Measurements from ENCODE around the gene MDFI. TPM values are rescaled to one million over a fixed set of nuclear protein-coding genes. Genes with fewer than 3 reads are reported as not detected.
A peak's percentile ranks its signal among the peaks of the same experiment; 100 is the strongest.

Gene MDFI
- total and polyA plus RNA-seq, 9 of the 15 experiments (the other 6 are each of a cell fraction or from before 2014, with no cell fraction given) = not detected

GRCh38 chr6:41676431-41676830 lies 38.2 kb downstream of the MDFI start:
- TF ChIP-seq ZNF584 (CRISPR knock-in tag; IDR thresholded peaks at IDR 0.05; ENCODE audit: low read depth) = no peak
- no peak for TF ChIP-seq TOE1 (IDR thresholded peaks at IDR 0.05; ENCODE audit: borderline replicate concordance)
- no peak for TF ChIP-seq TOE1 (CRISPR knock-in tag; IDR thresholded peaks at IDR 0.05; ENCODE audit: borderline replicate concordance, low read depth)
- no peak for TF ChIP-seq HNRNPH1 (optimal IDR thresholded peaks at IDR 0.05; ENCODE audit: low read depth, low read length)
- TF ChIP-seq, protein P1, sequence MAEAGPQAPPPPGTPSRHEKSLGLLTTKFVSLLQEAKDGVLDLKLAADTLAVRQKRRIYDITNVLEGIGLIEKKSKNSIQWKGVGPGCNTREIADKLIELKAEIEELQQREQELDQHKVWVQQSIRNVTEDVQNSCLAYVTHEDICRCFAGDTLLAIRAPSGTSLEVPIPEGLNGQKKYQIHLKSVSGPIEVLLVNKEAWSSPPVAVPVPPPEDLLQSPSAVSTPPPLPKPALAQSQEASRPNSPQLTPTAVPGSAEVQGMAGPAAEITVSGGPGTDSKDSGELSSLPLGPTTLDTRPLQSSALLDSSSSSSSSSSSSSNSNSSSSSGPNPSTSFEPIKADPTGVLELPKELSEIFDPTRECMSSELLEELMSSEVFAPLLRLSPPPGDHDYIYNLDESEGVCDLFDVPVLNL (CRISPR knock-in tag; IDR thresholded peaks at IDR 0.05; ENCODE audit: low read depth) = no peak
- no peak for TF ChIP-seq FOXK1 (CRISPR knock-in tag; IDR thresholded peaks at IDR 0.05; ENCODE audit: borderline replicate concordance)
- no peak for TF ChIP-seq ZNF830 (CRISPR knock-in tag; IDR thresholded peaks at IDR 0.05)
- TF ChIP-seq PRPF4 (IDR thresholded peaks at IDR 0.05; ENCODE audit: insufficient read depth, low read depth, low read length, poor library complexity, severe bottlenecking) = no peak
- no peak for TF ChIP-seq MCM7 (IDR thresholded peaks at IDR 0.05)
- TF ChIP-seq SRSF9 (IDR thresholded peaks at IDR 0.05; ENCODE audit: borderline replicate concordance, low read depth, low read length) = no peak
- no peak for TF ChIP-seq ZNF311 (CRISPR knock-in tag; IDR thresholded peaks at IDR 0.05)
- TF ChIP-seq ZNF23 (CRISPR knock-in tag; IDR thresholded peaks at IDR 0.05) = no peak
- Histone ChIP-seq H3K27me3 (ENCODE audit: control insufficient read depth in 2 of 2, insufficient read depth in 2 of 2, low read length in 2 of 2) (peaks cover 34 to 76% of the 10 kb centered on the region in 2 experiments), H3K9me1 (ENCODE audit: control insufficient read depth, insufficient read depth, low read length) (no peaks in the 10 kb centered on the region), H3K36me3 (ENCODE audit: control insufficient read depth, insufficient read depth, low read length) (no peaks in the 10 kb centered on the region), H3K9me3 (replicated peaks; ENCODE audit: control insufficient read depth, insufficient read depth, low read depth, low read length) (no peaks in the 10 kb centered on the region), H3K4me2 (ENCODE audit: insufficient read depth, low read length) (no peak overlapping the region), H3K27ac (ENCODE audit: extremely low read depth, low read depth, low read length) (no peak overlapping the region), H3K79me2 (ENCODE audit: control insufficient read depth, insufficient read depth, low read length) (no peaks in the 10 kb centered on the region), H4K20me1 (replicated peaks; ENCODE audit: control insufficient read depth, insufficient read depth, low read length) (peaks cover 5% of the 10 kb centered on the region; the same call in 1 of the 2 replicates), H3K4me1 (replicated peaks in 1 of 2; ENCODE audit: control insufficient read depth in 2 of 2, insufficient read depth in 2 of 2, low read length in 2 of 2) (peaks cover 0 to 3% of the 10 kb centered on the region in 2 experiments; a peak in 1 of 5 replicates), H3K9ac (ENCODE audit: insufficient read depth in 1 of 2, low read depth in 2 of 2, low read length in 2 of 2) (no peak overlapping the region), H3K4me3 (no peak overlapping the region), H2AFZ (ENCODE audit: low read depth, low read length) (no peak overlapping the region)
- peak; percentile 42 for FAIRE-seq
- intact Hi-C loops (cut with micrococcal nuclease) = no loop called here
- no TSS peak for BruUV-seq (replicated peaks)
- no peak for ATAC-seq
- in situ Hi-C loops (cut with MboI) = no loop called here
- POLR2A ChIA-PET = no interaction called here
- CTCF ChIA-PET (ENCODE audit: low intra/inter-chr PET ratio) = interaction anchor here (0.6 to 1.0 kb wide), 2 partner anchors 9 to 369 kb away, joined by 3 to 7 read pairs; no protein-coding TSS in a partner anchor
- 10% methylated on average over 5 of the region's 5 CpGs for WGBS (ENCODE audit: insufficient coverage, low coverage, missing lambda C conversion rate)
- no peak for DNase-seq (ENCODE audit: extremely low read depth in 1 of 4, low spot score in 3 of 4)
